HCT116 (cell line): ENCODE measurements around the gene DNAJC9.

Source experiments
- CTCF ChIP-seq, 3 experiments: fragments of 200-600 bp in 1 of 3; sonication (generic) in 1 of 3; IDR thresholded peaks in 2 of 3; conservative IDR thresholded peaks in 1 of 3; 2 replicates each; pipeline ENCODE4 v1.5.1; 2012 to 2017; ENCODE audit warnings: low read depth in 2 of 3, low read length in 2 of 3, antibody characterized with exemption in 1 of 3, borderline replicate concordance in 1 of 3, control low read depth in 1 of 3, mild to moderate bottlenecking in 1 of 3, mixed read lengths in 1 of 3, mixed run types in 1 of 3, moderate library complexity in 1 of 3; ENCODE audit not compliant: insufficient read depth in 1 of 3
- MAX ChIP-seq: IDR thresholded peaks from 2 replicates; pipeline ENCODE4 v1.6.1; 2012
- POLR2AphosphoS5 ChIP-seq: IDR thresholded peaks from 2 replicates; pipeline ENCODE4 v1.6.1; 2011; ENCODE audit warnings: mild to moderate bottlenecking, low read depth, low read length, moderate library complexity
- RAD21 ChIP-seq: IDR thresholded peaks from 2 replicates; pipeline ENCODE4 v1.6.1; 2012; ENCODE audit warnings: low read depth, mild to moderate bottlenecking
- ZBTB33 ChIP-seq: IDR thresholded peaks from 2 replicates; pipeline ENCODE4 v1.6.1; 2011; ENCODE audit warnings: mild to moderate bottlenecking, low read length, moderate library complexity; ENCODE audit not compliant: insufficient replicate concordance; ENCODE audit errors: extremely low read depth

- TF ChIP-seq MAX (no peak), POLR2AphosphoS5 (no peak), RAD21 (no peak), CTCF (IDR thresholded peaks at IDR 0.05 in 2 of 3, conservative IDR thresholded peaks at IDR 0.05 in 1 of 3; ENCODE audit: borderline replicate concordance in 1 of 3, insufficient read depth in 1 of 3, low read depth in 2 of 3, low read length in 2 of 3) (no peak), ZBTB33 (no peak)
Measured at GRCh38 chr10:73293461-73293860, 46.4 kb upstream of the DNAJC9 start.
